VCaP (cell line): Measurements from ENCODE around the gene ALDOC.
A peak's percentile ranks its signal among the peaks of the same experiment; 100 is the strongest.

ENCODE experiments used
- H3K27ac ChIP-seq: fragments of 450-650 bp; 2 replicates; pipeline ENCODE4 v1.5.1; 2017
- TF ChIP-seq, protein P1 (sequence below): fragments of 450-650 bp; conservative IDR thresholded peaks from 2 replicates; pipeline ENCODE4 v1.5.1; 2017; ENCODE audit warnings: mild to moderate bottlenecking, moderate library complexity

ALDOC gene

DNA sequence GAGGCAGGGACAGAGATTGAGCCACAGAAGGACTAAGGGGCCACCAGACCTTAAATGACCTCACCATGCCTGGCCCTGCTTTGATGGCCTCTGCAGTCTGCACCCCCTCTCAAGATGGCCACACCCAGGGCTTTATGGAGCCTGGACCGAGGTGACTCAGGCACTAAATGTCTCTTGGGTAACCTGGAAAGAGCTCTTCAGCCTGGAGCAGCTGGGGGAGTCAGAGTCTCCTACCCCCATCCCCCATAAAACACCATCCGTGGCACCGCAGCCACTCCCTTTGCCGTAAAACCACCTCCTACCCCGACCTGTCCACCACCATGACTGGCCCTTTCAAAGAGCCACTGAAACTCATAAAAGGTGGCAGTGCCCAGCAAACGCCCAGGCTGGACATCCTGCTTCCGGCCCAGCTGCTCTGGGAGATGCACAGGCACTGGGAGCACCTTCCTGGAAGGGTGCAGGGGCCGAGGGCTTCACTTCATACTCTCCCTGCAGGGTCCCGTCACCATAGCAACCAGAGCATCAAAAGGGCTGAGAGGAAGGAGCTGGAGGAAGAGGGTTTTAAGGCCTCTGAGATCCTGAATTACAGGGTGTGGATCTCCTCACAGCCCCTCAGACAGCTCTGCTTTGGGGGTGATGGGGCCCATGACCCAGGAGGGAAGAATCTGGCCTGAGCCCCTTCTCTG lies 48.2 kb downstream of the ALDOC start:
- TF ChIP-seq, protein P1, sequence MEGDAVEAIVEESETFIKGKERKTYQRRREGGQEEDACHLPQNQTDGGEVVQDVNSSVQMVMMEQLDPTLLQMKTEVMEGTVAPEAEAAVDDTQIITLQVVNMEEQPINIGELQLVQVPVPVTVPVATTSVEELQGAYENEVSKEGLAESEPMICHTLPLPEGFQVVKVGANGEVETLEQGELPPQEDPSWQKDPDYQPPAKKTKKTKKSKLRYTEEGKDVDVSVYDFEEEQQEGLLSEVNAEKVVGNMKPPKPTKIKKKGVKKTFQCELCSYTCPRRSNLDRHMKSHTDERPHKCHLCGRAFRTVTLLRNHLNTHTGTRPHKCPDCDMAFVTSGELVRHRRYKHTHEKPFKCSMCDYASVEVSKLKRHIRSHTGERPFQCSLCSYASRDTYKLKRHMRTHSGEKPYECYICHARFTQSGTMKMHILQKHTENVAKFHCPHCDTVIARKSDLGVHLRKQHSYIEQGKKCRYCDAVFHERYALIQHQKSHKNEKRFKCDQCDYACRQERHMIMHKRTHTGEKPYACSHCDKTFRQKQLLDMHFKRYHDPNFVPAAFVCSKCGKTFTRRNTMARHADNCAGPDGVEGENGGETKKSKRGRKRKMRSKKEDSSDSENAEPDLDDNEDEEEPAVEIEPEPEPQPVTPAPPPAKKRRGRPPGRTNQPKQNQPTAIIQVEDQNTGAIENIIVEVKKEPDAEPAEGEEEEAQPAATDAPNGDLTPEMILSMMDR = no peak
- peak overlapping the region; percentile 86 for H3K27ac ChIP-seq

DNA sequence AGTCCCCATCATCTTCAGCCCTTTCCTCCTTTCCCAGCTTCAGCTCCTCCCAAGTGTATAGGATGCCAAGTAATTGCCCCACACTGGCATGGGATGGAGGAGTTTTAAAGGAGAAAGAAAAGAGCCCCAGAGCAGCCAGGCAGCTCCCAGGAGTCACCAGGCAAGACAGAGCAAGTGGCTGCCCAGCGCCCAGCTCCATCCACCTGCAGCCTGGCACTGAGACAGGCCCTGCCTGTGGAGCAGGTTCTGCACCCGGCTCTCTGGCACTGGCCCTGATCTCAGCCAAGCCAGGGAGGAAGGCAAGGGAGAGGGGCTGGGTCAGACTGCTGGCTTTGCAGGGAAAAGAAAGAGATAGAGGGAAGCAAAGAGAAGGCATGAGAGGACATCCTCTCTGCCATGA lies 48.8 kb downstream of the ALDOC start:
- TF ChIP-seq, protein P1 = no peak
- H3K27ac ChIP-seq = peak overlapping the region; percentile 86

DNA sequence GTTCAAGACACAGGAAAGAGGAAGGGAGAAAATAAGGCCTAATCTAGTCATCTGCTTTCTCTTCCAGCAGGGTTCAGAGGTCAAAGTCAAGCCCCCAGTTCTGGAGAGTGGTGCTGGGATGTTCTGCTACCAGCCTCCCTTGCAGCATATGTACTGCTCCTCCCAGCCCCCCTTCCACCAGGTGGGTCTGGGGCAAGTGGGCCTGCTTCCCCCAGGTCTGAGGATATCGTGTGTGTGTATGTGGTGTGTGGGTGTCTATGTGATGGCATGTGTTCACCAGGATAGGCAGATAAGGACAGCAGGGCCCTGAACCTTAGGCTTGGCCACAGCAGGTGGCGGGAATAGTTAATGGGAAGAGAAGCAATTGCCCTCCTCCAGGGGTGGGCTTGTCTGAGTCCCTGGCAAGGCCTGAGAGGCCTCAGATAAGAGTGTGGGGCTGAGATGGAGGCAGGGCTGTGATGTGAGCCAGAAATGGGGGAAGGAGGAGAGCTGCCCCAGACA lies 49.5 kb downstream of the ALDOC start:
- peak overlapping the region; percentile 86 for H3K27ac ChIP-seq
- TF ChIP-seq, protein P1 = no peak

DNA sequence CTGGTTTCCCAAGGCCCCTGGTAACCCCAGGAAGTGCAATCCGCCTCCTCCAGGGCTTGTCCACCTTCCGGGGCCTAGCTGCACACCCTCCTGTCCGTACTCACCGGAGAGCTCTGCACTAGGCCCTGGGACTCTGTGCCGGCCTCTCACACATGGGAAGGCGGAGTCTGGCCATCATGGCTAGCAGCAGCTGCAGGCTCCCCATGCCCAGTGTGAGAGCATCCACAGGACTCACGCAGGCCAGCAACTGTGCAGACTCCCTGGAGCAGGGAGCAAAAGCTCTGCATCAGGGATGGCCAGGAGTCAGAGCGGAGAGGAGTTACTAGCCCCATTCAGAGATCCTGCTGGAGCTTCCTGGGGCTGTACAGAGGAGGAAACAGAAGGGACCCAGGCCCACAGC lies 50.3 kb downstream of the ALDOC start:
- peak overlapping the region; percentile 86 for H3K27ac ChIP-seq
- TF ChIP-seq, protein P1 = no peak

DNA sequence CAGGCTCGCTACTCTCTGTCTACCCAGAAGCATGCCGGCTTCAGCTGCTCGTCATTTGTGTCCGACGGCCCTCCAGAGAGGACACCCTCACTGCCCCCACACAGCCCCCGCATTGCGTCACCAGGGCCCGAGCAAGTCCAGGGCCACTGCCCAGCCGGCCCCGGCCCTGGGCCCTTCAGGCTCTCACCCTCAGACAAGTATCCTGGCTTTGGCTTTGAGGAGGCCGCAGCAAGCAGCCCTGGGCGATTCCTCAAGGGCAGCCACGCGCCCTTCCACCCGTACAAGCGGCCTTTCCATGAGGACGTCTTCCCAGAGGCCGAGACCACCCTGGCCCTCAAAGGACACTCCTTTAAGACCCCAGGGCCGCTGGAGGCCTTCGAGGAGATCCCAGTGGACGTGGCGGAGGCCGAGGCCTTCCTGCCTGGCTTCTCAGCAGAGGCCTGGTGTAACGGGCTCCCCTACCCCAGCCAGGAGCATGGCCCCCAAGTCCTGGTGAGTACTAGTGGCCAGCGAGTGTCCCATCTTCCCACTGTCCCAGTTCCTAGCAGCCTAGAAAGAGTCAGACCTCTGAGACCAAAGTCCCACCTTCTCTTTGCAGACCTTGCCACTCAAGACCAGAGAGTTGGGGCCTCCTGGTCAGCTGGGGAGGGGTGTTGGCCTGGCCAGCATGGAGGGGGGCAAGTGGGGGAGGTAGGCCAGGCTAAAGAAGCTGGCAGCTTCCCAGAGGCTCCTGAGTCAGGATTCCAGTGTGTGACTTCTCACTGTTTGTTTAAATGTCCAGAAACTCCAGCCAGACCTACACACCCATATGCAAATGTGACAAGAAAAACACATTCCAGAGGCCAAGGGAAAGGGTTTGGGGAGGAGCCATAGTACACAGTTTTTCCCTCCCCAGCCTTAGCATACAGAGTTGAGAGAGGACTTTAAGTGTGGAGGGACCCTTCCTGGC lies 51.9 kb downstream of the ALDOC start:
- TF ChIP-seq, protein P1 = no peak
- H3K27ac ChIP-seq = peak overlapping the region; percentile 86

DNA sequence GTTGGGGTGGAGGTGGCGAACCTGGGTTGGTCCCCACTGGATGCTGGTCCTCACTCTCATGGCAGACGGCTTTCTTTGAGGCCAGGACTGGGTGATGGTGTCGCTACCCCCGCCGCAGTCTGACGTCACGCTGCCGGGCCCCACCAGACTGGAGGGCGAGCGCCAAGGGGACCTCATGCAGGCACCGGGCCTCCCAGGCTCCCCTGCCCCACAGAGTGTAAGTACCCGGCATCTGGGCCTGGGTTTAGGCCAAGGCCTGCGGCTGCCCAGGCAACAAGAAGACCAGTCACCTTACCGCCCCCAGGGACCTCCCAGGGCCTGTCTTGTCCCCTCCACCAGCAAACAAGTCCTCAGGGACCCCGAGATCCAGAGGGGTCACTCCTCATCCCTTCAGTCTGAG lies 52.8 kb downstream of the ALDOC start:
- H3K27ac ChIP-seq = peak overlapping the region; percentile 86; the same call in 1 of the 2 replicates
- TF ChIP-seq, protein P1 = no peak

DNA sequence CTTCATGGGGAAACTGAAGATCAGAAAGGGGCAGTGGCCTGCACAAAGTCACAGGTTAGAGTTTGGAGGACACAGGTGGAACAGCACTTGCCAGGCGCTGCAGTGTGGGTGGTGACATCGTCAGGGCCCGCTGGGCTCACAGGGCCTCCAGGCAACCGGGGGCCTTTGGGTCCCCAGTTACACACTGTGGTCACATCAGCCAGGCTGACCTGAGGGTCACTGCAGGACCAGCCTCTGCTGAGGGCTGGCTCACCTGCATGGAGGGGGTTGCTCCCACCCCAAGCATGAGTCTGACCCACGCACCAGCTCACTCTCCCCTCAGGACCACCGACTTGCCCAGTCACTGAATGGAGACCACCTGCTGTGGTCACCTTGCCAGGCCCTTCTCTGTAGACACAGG lies 53.5 kb downstream of the ALDOC start:
- no peak overlapping the region; the same call in 1 of the 2 replicates for H3K27ac ChIP-seq
- TF ChIP-seq, protein P1 = no peak
